OCI-LY1 (cell line): ENCODE data around the gene ZFYVE16.

Experiments used
- EZH2 ChIP-seq: fragments of 200-600 bp; sonication (generic), shearing (Covaris generic); IDR thresholded peaks from 2 replicates; pipeline ENCODE4 v1.8.0; 2017; ENCODE audit warnings: borderline replicate concordance, mixed run types, mild to moderate bottlenecking, antibody characterized with exemption, low read length, moderate library complexity, mixed read lengths
- TF ChIP-seq, protein P1 (sequence below): fragments of 200-600 bp; sonication (generic), shearing (Covaris generic); IDR thresholded peaks from 2 replicates; pipeline ENCODE4 v1.5.1; 2017; ENCODE audit warnings: mild to moderate bottlenecking, antibody characterized with exemption, low read length, moderate library complexity, mixed read lengths

DNA sequence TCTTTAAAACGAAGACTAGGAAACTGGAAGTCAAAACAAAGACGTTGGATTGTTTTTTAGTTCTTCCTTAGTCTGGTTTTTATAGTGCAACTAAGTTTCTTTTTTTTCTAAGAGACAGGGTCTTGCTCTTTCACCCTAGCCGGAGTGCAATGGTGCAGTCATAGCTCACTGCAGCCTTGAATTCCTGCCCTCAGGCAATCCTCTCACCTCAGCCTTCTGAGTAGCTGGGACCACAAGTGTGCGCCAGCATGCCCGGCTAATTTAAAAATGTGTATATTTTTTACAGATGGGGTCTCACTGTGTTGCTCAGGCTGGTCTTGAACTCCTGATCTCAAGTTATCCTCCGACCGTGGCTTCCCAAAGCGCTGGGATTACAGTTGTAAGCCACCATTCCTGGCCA is 27.6 kb downstream of the ZFYVE16 start:
- TF ChIP-seq, protein P1, sequence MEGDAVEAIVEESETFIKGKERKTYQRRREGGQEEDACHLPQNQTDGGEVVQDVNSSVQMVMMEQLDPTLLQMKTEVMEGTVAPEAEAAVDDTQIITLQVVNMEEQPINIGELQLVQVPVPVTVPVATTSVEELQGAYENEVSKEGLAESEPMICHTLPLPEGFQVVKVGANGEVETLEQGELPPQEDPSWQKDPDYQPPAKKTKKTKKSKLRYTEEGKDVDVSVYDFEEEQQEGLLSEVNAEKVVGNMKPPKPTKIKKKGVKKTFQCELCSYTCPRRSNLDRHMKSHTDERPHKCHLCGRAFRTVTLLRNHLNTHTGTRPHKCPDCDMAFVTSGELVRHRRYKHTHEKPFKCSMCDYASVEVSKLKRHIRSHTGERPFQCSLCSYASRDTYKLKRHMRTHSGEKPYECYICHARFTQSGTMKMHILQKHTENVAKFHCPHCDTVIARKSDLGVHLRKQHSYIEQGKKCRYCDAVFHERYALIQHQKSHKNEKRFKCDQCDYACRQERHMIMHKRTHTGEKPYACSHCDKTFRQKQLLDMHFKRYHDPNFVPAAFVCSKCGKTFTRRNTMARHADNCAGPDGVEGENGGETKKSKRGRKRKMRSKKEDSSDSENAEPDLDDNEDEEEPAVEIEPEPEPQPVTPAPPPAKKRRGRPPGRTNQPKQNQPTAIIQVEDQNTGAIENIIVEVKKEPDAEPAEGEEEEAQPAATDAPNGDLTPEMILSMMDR, result no peak
- TF ChIP-seq EZH2, result no peak
